HG02970 (cell line): ENCODE measurements around the gene TPST1.

Experiments
- ATAC-seq: cut with Tn5 transposase; IDR thresholded peaks from one replicate; pipeline ENCODE4 v1.9.1; 2021; ENCODE audit warnings: mild to moderate bottlenecking, moderate library complexity, moderate number of reproducible peaks; ENCODE audit not compliant: unreplicated experiment, low FRiP score

Gene TPST1

GRCh38 chr7:66236713-66237303 lies 31.7 kb downstream of the TPST1 start:
- no peak for ATAC-seq

DNA sequence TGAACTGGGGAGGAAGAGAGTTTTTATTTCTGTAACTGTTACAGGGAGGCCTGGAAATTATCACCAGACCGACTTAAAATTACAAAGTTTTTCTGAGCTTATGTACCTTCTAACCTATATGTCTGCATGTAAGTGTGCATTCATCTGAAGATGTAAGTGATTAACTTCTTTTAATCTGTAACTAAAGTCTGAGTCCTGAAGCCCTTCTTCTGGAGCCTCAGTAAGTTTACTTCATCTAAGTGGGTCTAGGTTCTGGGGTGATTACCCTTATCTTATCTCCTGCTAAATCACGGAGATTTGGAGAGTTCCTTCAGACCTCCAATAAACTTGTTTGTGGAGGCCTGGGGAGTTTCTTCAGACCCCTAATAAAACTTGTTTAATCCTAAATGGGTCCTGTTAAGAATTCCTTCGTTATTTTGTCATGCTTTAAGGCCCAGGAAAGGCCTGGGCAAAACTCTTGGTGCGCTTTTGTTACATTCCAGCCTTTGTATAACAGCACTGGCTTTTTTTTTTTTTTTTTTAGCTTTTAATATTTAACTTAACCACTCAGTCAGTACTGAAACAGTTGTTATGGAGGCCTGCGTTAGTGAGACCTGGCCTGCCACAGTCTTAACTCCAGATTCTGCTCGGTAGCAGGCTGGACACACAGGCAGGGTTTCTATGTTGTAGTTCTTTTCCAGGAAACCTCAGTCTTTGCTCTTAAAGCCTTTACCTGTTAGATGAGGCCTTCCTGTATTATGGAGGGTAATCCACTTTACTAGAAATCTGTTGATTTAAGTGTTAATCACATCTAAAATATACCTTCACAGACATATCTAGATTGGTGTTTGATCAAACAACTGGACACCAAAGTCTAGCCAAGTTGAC lies 33.0 kb downstream of the TPST1 start:
- no peak for ATAC-seq

- ATAC-seq = no peak
Observed at GRCh38 chr7:66238773-66239466, 33.8 kb downstream of the TPST1 start.

- ATAC-seq = no peak
Observed at GRCh38 chr7:66239467-66239856, 34.3 kb downstream of the TPST1 start.

DNA sequence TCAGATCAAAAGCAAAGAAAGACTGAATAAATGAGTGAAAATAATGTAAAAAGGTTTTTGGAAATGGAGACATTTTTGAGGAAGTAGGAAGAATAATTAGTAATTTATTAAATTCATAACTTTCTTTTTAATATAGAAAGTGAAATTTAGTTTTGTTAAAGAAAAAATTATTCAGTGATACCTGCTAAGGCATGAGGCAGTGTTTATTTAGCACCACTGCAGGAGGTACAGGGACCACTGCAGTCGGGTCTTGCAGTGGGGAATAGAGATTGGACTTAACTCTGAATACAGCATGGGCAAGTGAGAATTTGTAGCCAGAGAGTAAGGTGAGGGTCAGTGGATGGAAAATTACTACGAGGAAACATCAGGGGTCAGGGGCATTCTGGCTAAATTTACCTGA lies 39.9 kb downstream of the TPST1 start:
- no peak for ATAC-seq

GRCh38 chr7:66246554-66247171 lies 41.5 kb downstream of the TPST1 start:
- no peak for ATAC-seq

DNA sequence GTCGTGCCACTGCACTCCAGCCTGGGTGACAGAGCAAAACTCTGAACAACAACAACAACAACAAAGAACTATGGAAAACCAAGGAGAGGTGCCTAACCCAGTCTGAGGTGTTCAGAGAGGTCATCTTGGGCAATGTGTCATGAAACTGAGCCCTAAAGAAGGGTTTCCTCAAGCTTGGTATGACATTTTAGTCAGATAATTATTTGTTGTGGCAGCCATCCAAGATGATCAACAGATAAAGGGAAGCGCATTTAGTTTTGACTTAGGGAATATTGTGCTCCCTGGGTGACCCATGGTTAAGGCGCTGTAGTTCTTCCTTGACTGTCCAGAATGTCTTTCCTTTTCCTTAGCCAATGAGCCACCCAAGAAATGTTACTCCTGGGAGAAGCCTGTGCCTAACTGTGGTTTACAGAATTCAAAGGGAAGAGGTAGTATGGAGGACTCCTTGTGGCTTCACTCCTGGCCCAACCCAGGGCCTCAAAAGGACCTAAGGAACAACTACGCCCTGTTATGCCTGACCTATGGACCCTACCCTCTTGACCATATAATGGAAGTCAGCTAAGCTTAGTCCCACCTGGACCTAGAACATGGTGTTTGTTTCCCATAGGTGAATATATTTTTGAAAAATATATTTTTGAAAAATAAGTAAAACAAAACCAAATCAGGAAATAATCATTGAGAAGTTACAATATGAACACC lies 42.4 kb downstream of the TPST1 start:
- ATAC-seq = no peak

DNA sequence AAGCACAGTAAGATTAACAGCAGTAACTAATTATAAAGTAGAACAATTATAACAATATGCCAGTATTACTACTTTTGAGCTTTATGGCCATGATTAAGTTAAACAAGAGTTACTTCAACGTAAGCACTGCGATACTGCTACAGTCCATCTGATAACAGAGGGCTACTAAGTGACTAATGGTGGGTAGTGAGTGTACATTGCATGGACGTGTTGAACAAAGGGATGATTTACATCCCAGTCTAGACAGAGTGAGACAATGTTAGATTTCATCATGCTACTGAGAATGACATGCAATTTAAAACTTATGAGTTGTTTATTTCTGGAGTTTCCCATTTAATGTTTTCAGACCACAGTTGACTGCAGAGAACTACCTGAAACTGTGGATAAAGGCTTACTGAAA lies 45.6 kb downstream of the TPST1 start:
- ATAC-seq = no peak

DNA sequence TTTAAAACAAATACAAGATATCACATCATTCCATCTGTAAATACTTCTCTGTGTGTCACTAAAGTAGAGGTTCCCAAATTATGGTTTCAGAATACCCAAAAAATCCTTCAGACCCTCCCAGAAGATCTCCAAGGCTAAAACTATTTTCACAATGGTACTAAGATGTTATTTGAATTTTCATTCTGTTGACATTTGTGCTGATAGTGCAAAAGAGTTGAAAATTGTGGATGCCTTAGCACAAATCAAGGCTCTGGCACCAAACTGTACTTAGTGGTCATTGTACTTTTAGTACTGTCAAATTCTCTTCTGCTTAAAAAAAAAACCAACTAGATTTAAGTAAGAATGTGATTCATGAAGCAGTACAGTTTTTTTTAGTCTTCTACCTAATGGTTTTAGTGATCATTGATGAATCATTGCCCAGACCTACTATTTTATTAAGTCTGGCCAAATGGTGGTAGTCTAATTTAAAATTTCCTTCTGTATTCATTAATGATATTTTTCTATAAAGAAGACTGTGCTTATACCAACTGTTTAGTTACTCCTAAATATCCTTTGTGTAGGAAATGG lies 50.5 kb downstream of the TPST1 start:
- no peak for ATAC-seq

GRCh38 chr7:66256281-66256680 lies 51.1 kb downstream of the TPST1 start:
- no peak for ATAC-seq

GRCh38 chr7:66257481-66257880 lies 52.3 kb downstream of the TPST1 start:
- no peak for ATAC-seq

DNA sequence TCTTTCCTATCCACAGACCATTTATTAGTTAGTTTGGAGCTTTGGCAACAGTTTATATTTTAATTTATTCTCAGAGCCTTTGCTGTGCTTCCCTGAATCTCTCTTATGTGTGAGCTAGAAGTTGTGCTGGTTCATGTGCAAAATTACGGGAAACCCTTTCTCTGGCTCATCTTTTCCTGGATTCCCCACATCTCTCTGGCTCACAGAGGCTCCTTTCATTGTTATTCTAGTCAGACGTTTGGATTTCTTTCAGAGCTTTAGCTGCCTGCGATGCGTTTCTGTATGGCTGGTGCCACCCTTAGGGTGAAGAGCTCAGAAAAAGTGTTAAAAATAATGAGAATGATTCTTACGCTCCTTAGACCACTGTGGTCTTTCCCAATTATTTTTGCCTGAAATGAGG lies 53.3 kb downstream of the TPST1 start:
- ATAC-seq = no peak

GRCh38 chr7:66261941-66262340 lies 56.8 kb downstream of the TPST1 start:
- ATAC-seq = no peak

DNA sequence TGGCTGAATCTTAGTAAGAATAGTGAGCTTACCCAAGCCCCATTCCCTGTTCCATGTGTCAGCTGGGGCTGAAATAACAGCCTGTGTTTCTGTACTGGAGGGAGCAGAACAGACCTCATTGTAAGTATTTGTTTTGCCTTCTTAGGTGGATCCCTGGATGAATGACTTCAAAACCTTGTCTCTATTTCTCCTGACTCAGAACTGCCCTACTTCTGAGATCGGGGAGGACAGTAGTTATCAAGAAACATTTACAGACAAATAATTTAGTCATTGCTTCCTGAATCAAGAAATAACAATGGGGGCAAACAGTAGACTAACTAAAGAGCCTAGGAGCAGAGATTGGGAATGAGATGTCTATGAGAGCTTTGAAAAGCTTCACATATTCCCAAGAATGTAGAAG lies 58.8 kb downstream of the TPST1 start:
- no peak for ATAC-seq

DNA sequence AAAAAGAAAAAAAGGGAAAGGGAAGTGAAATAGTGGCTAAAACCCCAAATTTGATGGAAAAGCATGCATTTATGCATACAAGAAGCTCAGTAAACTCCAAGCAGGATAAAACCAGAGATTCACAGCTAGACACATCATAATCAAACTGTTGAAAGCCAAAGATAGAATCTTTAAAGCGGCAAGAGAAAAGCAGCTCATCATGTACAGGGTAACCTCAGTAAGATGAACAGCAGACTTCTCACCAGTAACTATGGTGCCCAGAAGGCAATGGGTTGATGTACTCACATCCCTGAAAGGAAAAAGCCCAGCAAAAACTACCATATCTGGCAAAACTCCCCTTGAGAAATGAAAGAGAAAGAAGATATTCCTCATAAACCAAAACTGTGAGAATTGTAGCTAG lies 60.4 kb downstream of the TPST1 start:
- ATAC-seq = no peak

GRCh38 chr7:66267249-66267648 lies 62.1 kb downstream of the TPST1 start:
- no peak for ATAC-seq

DNA sequence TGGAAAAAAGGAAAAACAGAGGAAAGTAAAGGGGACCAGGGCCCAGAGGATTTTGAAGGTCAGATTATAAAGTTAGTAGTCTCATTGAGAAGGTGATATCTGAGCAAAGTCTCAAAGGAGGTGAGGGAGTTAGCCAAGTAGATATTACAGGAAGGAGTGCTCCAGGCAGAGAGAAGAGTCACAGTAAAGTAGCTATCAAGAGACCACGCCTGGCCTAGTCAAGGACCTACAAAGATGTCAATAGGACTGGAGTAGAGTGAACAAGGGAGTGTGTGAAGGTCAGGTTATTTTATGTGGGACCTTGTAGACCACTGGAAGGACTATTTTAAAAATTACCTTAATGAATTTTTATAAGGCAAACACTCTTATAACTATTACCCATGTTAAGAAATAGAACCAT lies 64.8 kb downstream of the TPST1 start:
- no peak for ATAC-seq

DNA sequence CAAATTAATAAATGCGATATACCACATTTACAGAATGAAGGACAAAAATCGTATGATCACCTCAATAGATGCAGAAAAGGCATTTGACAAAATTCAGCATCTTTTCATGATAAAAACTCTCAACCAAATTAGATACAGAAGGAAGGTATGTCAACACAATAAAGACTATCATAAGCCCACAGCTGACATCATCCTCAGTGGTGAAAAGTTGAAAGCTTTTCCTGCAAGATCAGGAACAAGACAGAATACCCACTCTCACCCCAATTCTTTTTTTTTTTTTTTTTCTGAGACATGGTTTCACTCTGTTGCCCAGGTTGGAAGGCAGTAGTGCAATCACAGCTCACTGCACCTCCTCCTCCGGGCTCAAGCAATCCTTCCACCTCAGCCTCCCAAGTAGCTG lies 67.2 kb downstream of the TPST1 start:
- no peak for ATAC-seq

- ATAC-seq = no peak
Observed at GRCh38 chr7:66276363-66276762, 71.2 kb downstream of the TPST1 start.

DNA sequence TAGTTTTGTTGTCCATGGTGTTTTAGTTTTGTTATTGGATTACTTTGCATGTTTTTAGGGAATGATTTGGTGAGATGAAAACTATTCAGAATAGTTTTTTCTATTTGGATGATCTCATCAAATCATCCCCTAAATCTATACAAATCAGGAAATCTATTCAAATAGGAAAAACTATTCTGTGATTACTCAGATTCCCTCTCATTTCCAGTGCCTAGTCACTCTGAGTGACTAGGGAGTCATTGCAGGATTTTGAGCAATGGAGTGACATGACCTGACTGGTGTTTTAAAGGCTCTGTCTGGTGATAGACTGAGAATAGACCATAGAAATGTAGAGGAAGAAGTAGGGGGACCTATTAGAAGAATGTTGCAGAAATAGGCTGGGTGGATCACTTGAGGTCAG lies 72.4 kb downstream of the TPST1 start:
- ATAC-seq = no peak
